Nephron (organoid): ENCODE results near the gene TMEM196.
A peak's percentile ranks its signal among the peaks of the same experiment; 100 is the strongest.

ENCODE experiments used
- H3K27ac Mint-ChIP-seq, 3 experiments: 2 replicates each; pipeline ENCODE4 v1.8.0; 2020; ENCODE audit warnings: mixed read lengths in 3 of 3, mild to moderate bottlenecking in 2 of 3, moderate library complexity in 1 of 3
- H3K27me3 Mint-ChIP-seq: 2 replicates; pipeline ENCODE4 v1.8.0; 2021; ENCODE audit warnings: low read depth, mild to moderate bottlenecking, moderate library complexity, mixed read lengths
- H3K36me3 Mint-ChIP-seq: 2 replicates; pipeline ENCODE4 v1.8.0; 2020; ENCODE audit warnings: low read depth, mixed read lengths
- H3K4me1 Mint-ChIP-seq: 2 replicates; pipeline ENCODE4 v1.8.0; 2020; ENCODE audit warnings: mixed read lengths
- H3K4me3 Mint-ChIP-seq, 3 experiments: 2 replicates each; pipeline ENCODE4 v1.8.0; 2020; ENCODE audit warnings: mild to moderate bottlenecking in 3 of 3, mixed read lengths in 3 of 3, moderate library complexity in 2 of 3
- H3K9me3 Mint-ChIP-seq: 2 replicates; pipeline ENCODE4 v1.8.0; 2020; ENCODE audit warnings: mixed read lengths
- CTCF ChIP-seq, 3 experiments: fragments of 200-600 bp; sonication (generic); IDR thresholded peaks; one replicate each; pipeline ENCODE4 v1.5.0; 2021; ENCODE audit warnings: antibody characterized with exemption in 3 of 3; ENCODE audit not compliant: unreplicated experiment in 3 of 3

Gene TMEM196

GRCh38 chr7:19705663-19706062 lies 67.8 kb downstream of the TMEM196 start:
- Mint-ChIP-seq H3K36me3 (peaks cover 30% of the 10 kb centered on the region), H3K27ac (no peak overlapping the region), H3K4me3 (peak overlapping the region; percentile 53 to 77 (median 55)), H3K4me1 (peaks cover 39% of the 10 kb centered on the region), H3K27me3 (peaks cover 3% of the 10 kb centered on the region), H3K9me3 (no peaks in the 10 kb centered on the region)
- TF ChIP-seq CTCF (IDR thresholded peaks at IDR 0.05; ENCODE audit: unreplicated experiment in 3 of 3), result no peak

- peaks cover 46% of the 10 kb centered on the region for H3K36me3 Mint-ChIP-seq
- H3K4me1 Mint-ChIP-seq, result peaks cover 6% of the 10 kb centered on the region
- H3K27me3 Mint-ChIP-seq, result no peaks in the 10 kb centered on the region
- H3K27ac Mint-ChIP-seq, result no peak overlapping the region
- TF ChIP-seq CTCF (IDR thresholded peaks at IDR 0.05; ENCODE audit: unreplicated experiment in 3 of 3), result no peak
- no peaks in the 10 kb centered on the region for H3K9me3 Mint-ChIP-seq
- H3K4me3 Mint-ChIP-seq, result no peak overlapping the region
These were observed 71.9 kb downstream of the TMEM196 start for GRCh38 chr7:19701471-19701870.

GRCh38 chr7:19700936-19701335 lies 72.5 kb downstream of the TMEM196 start:
- Mint-ChIP-seq H3K27ac (no peak overlapping the region), H3K9me3 (no peaks in the 10 kb centered on the region), H3K4me3 (no peak overlapping the region), H3K36me3 (peaks cover 48% of the 10 kb centered on the region), H3K27me3 (no peaks in the 10 kb centered on the region), H3K4me1 (peaks cover 1% of the 10 kb centered on the region)
- no peak for TF ChIP-seq CTCF (IDR thresholded peaks at IDR 0.05; ENCODE audit: unreplicated experiment in 3 of 3)

- Mint-ChIP-seq H3K4me1 (no peaks in the 10 kb centered on the region), H3K27ac (no peak overlapping the region), H3K27me3 (no peaks in the 10 kb centered on the region), H3K4me3 (no peak overlapping the region), H3K9me3 (no peaks in the 10 kb centered on the region), H3K36me3 (peaks cover 44% of the 10 kb centered on the region)
- no peak for TF ChIP-seq CTCF (IDR thresholded peaks at IDR 0.05; ENCODE audit: unreplicated experiment in 3 of 3)
These were observed 75.1 kb downstream of the TMEM196 start for GRCh38 chr7:19698331-19698730.

GRCh38 chr7:19696926-19697325 lies 76.5 kb downstream of the TMEM196 start:
- H3K27me3 Mint-ChIP-seq, result no peaks in the 10 kb centered on the region
- H3K9me3 Mint-ChIP-seq, result no peaks in the 10 kb centered on the region
- TF ChIP-seq CTCF (IDR thresholded peaks at IDR 0.05; ENCODE audit: unreplicated experiment in 3 of 3), result no peak
- no peak overlapping the region for H3K4me3 Mint-ChIP-seq
- no peak overlapping the region for H3K27ac Mint-ChIP-seq
- peaks cover 30% of the 10 kb centered on the region for H3K36me3 Mint-ChIP-seq
- H3K4me1 Mint-ChIP-seq, result no peaks in the 10 kb centered on the region

- no peak overlapping the region for H3K4me3 Mint-ChIP-seq
- H3K9me3 Mint-ChIP-seq, result peaks cover 7% of the 10 kb centered on the region
- H3K4me1 Mint-ChIP-seq, result no peaks in the 10 kb centered on the region
- peaks cover 7% of the 10 kb centered on the region for H3K36me3 Mint-ChIP-seq
- TF ChIP-seq CTCF (IDR thresholded peaks at IDR 0.05; ENCODE audit: unreplicated experiment in 3 of 3), result no peak
- no peak overlapping the region for H3K27ac Mint-ChIP-seq
- H3K27me3 Mint-ChIP-seq, result no peaks in the 10 kb centered on the region
These were observed 81.1 kb downstream of the TMEM196 start for GRCh38 chr7:19692111-19692828.
